HG03460 (cell line): ENCODE results near the gene ADGRE3.
"Not testable (repeated sequence)": the region's sequence is repeated elsewhere in the genome, so short reads cannot be mapped to it uniquely, and the experiment has no call there.

ENCODE experiments used
- ATAC-seq: cut with Tn5 transposase; IDR thresholded peaks from one replicate; pipeline ENCODE4 v1.9.1; 2021; ENCODE audit not compliant: unreplicated experiment

The ADGRE3 gene

GRCh38 chr19:14669940-14670339, 4.7 kb downstream of the ADGRE3 start:
- ATAC-seq: no peak

DNA sequence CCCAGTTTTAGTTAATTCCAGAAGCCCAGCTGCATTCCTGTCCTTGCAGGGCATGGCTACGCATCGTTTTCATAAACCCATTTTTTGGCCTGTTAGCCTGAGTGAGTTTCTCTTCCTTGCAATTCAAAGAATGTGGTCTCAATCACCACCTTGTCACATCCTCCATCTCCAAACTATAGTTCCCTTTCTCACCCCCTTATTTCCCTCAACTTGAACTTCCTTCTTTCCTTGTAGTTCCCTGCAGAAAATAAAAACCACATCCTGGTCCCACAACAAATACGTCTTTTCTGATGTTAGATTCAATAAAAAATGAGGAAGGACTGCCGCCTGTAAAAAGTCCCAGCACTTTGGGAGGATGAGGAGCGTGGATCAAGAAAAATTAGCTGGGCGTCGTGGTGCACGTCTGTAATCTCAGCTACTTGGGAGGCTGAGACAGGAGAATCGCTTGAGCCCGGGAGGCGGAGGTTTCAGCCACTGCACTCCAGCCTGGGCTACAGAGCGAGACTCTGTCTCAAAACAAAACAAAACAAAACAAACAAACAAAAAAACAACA, 13.2 kb downstream of the ADGRE3 start:
- ATAC-seq: no peak

DNA sequence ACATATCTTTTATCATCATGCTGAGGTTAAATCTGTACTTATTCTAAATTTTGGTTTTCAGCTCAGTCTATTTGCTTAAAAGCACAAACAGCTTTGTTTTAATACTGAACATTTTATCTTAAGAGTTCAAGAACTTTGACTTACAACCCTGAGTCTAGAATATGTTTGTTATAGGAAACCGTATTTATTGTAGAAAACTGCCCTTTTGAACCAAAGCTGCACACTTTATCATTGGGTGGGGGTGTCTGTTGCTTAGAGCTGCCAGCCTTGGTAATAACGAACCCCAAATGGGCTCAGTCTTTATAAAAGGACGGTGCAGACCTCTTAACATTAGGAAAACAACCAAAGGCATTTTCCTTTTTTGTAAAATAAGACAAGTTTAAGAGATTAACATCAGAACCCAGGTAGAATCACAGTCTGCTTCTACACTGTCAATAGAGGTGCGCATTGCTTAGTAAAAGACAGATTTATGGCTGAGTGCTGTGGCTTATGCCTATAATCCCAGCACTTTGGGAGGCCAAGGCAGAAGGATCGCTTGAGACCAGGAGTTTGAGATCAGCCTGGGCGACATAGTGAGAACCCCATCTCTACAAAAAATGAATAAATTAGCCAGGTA, 14.7 kb downstream of the ADGRE3 start:
- ATAC-seq: no peak

- ATAC-seq: no peak
Measured at GRCh38 chr19:14655726-14656125, 18.9 kb downstream of the ADGRE3 start.

DNA sequence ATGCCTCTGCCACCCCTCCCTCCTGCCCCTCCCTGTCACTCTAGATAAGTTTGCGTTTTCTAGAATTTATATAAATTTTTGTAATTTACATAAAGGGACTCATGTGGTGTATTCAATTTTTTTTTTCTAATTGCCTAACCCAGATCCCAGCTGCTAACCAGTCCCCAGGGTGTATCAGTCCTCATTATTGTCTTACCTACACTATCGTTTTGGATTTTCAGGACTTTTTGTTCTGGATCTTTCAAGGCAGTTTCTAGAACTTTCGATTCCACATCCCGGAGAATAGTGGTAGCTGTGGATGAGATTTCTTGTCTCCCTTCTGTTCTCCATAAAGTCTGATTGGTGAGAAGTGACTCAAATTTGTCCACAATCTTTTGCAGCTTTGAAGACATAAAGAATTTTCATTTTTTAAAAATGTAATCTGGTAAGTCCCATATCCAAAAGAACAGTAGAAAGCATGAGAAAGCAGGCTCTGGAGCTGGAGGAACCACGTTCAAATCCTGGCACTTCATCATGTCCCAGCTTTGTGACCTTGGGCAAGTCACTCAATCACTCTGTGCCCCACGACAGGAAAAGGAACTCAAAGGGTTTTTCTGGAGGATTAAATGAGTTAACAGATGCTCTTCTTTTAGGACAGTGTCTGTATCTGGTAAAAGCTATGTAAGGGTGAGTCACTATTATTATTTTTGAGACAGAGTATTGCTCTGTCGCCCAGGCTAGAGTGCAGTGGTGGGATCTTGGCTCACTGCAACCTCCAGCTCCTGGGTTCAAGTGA, 19.7 kb downstream of the ADGRE3 start:
- ATAC-seq: no peak

DNA sequence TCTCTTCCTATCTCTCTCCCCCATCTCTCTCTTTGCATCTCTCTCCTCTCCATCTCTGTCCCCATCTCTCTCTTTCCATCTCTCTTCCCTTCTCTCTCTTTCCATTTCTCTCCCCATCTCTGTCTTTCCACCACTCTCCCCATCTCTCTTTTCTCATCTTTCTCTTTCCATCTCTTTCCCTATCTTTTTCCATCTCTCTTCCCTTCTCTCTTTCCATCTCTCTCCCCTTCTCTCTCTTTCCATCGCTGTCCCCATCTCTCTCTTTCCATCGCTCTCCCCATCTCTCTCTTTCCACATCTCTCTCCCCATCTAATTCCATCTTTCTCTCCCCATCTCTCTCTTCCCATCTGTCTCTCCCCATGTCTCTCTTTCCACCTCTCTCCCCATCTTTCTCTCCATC, 24.5 kb downstream of the ADGRE3 start:
- ATAC-seq: no peak

DNA sequence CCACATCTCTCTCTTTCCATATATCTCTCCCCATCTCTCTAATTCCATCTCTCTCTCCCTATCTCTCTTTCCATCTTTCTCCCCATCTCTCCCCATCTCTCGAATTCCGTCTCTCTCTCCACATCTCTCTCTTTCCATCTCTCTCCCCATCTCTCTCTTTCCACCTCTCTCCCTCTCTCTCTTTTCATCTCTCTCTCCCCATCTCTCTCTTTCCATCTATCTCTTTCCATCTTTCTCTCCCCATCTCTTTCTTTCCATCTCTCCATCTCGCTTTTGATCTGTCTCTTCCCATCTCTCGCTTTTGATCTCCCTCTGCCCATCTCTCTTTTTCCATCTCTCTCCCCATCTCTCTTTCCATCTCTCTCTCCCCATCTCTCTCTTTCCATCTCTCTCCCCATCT, 25.6 kb downstream of the ADGRE3 start:
- ATAC-seq: no peak

- no peak for ATAC-seq
Measured at GRCh38 chr19:14648506-14648905, 26.1 kb downstream of the ADGRE3 start.

DNA sequence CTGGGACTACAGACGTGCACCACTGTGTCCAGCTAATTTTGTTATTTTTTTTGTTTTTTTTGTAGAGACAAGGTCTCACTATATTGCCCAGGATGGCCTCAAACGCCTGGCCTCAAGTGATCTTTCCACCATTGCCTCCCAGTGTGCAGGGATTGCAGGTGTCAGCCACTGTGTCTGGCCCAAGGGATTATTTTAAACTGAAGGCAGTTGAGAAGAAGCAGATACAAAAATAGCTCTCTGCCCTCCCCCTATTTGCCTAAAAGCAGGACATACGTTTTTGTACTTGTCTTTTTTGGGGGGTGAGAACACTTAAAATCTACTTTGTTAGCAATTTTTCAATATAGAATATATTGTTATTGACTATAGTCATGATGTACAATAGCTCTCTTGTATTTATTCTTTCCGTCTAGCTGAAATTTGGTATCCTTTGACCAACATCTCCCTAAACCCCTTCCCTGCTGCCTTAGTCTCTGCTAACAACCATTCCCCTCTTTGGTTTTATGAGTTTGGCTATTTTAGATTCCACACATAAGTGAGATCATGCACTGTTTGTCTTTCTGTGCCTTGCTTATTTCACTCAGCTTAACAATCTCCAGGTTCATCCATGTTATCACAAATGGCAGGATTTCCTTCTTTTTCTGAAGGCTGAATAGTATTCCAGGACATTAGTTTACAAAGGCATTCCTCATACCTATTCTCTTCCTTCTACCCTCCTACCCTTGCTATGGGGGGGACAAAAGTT, 34.9 kb downstream of the ADGRE3 start:
- no peak for ATAC-seq

- no peak for ATAC-seq
Measured at GRCh38 chr19:14632286-14632685, 42.4 kb downstream of the ADGRE3 start.

DNA sequence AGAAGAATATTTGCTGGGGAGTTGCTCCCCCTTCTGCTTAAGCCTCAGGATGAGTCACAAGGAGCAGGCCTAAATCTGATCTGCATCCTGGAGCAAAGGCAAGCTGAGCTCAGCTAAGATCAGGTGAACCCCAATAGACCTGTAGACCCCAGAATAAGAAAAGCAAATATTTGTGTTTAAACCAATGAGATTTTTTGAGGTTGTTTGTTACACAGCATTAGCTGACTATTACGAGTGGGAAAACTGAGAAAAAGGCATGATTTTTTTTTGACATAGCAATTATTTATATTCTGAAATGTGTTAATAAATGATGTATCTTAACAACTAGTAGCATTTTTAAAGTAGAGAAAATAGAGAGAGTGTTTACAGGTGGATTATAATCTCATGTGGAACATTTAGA, 45.1 kb downstream of the ADGRE3 start:
- no peak for ATAC-seq

DNA sequence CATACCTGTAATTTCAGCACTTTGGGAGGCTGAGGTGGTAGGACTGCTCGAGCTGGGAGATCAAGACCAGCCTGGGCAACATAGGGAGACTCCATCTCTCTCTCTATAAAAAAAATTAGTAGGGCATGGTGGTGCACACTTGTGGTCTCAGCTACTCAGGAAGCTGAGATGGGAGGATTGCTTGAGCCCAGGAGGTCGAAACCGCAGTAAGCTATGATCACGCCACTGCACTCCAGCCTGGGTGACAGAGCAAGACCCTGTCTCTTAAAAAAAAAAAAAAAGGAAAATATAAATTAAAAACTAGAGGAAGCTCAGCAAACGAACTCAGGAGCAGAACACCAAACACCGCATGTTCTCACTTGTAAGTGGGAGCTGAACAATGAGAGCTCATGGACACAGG, 50.2 kb downstream of the ADGRE3 start:
- not testable (repeated sequence) for ATAC-seq

GRCh38 chr19:14619404-14619803, 55.2 kb downstream of the ADGRE3 start:
- ATAC-seq: no peak

DNA sequence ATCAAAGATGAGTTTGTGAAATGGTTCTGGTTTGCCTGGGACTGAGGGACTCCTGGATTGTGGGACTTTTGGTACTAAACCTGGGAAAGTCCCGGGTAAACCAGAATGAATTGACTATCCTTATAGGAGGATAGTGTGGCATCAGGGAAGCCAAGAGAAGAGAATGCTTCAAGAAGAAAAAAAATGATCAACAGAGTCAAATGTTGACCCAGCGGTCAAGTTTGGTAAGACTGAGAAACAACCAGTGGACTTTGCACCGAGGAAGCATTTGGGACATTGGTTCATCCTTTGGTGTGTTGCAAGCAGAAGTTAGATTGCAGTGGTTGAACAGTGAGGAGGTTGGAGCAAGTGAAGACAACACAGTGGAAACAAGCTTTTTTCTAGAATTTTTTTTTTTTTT, 58.2 kb downstream of the ADGRE3 start:
- no peak for ATAC-seq

- ATAC-seq: no peak
Measured at GRCh38 chr19:14615623-14616022, 59.0 kb downstream of the ADGRE3 start.

GRCh38 chr19:14614099-14614412, 60.6 kb downstream of the ADGRE3 start:
- no peak for ATAC-seq

DNA sequence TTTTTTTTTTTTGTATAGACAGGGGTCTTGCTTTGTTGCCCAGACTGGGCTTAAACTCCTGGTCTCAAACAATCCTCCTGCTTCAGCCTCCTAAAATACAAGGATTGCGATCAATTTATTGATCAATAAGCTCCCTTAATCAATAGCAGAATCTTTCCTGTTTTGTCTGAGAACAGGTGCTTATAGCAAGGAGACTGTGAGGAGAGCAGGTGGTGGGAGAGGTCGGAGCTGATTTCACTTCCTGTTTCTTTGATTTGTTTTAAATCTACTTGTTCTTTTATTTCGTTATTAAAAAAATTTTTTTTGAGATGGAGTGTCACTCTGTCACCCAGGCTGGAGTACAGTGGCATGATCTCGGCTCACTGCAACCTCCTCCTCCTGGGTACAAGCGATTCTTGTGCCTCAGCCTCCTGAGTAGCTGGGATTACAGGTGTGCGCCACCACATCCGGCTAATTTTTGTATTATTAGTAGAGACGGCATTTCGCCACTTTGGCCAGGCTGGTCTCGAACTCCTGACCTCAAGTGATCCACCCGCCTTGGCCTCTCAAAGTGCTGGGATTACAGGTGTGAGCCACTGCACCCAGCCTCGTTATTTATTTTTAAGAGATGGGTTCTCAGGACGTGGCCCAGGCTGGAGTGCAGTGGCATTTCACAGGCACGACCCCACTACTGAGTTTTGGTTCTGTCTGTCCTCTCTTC, 61.1 kb downstream of the ADGRE3 start:
- not testable (repeated sequence) for ATAC-seq

DNA sequence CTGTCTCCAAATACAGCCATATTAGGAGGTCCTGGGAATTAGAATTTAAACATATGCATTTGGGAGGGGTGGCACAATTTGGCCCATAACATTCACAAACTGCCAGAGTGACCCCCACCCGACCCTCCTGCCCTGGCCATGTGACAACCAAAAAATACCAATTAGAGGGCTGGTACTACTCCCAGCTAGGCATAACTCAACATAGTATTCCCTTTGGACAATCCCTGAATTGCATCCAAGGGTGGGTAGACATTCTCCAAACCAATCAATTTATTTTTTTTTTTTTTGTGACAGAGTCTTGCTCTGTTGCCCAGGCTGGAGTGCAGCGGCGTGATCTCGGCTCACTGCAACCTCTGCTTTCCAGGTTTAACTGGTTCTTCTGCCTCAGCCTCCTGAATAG, 62.0 kb downstream of the ADGRE3 start:
- ATAC-seq: no peak

DNA sequence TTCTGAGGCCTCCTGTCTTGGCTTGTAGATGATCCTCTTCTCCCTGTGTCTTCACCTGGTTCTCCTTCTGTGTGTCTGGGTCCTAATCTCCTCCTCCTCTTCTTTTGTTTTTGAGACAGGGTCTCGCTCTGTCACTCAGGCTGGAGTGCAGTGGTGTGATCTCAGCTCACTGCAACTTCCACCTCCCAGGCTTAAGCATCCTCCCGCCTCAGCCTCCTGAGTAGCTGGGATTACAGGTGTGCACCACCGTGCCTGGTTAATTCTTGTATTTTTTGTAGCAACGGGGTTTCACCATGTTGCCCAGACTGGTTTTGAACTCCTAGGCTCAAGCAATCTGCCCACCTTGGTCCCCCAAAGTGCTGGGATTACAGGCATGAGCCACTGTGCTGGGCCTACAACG, 62.4 kb downstream of the ADGRE3 start:
- ATAC-seq: not testable (repeated sequence)

GRCh38 chr19:14611051-14611450, 63.6 kb downstream of the ADGRE3 start:
- no peak for ATAC-seq

GRCh38 chr19:14606627-14607026, 68.0 kb downstream of the ADGRE3 start:
- ATAC-seq: no peak
